ENCODE measurements around the gene GCM1.
A peak's percentile ranks its signal among the peaks of the same experiment; 100 is the strongest.

GCM1 gene

GRCh38 chr6:53112404-53112803, 36.2 kb downstream of the GCM1 start:
- Histone ChIP-seq H3K27ac (ENCODE audit: low read depth, low read length) (no peak overlapping the region), H3K36me3 (ENCODE audit: control insufficient read depth in 1 of 2, insufficient read depth in 2 of 2, low read length in 2 of 2) (no peaks in the 10 kb centered on the region), H3K9me3 (ENCODE audit: control insufficient read depth in 1 of 2, low read length in 2 of 2) (no peaks in the 10 kb centered on the region), H3K27me3 (ENCODE audit: control insufficient read depth in 1 of 2, insufficient read depth in 2 of 2, low read length in 2 of 2) (no peaks in the 10 kb centered on the region), H3K9ac (ENCODE audit: low read depth in 1 of 2, low read length in 2 of 2) (no peak overlapping the region), H3K4me1 (ENCODE audit: control insufficient read depth in 1 of 2, insufficient read depth in 2 of 2, low read length in 2 of 2) (peaks cover 12 to 14% of the 10 kb centered on the region in 2 donors), H3K4me3 (ENCODE audit: low read depth in 1 of 2, low read length in 2 of 2) (peak overlapping the region in 1 of 2 donors; percentile 11)

- no peak overlapping the region for H3K27ac ChIP-seq (ENCODE audit: low read depth, low read length)
- H3K9me3 ChIP-seq (ENCODE audit: control insufficient read depth in 1 of 2, low read length in 2 of 2), result no peaks in the 10 kb centered on the region
- H3K36me3 ChIP-seq (ENCODE audit: control insufficient read depth in 1 of 2, insufficient read depth in 2 of 2, low read length in 2 of 2), result no peaks in the 10 kb centered on the region
Measured at GRCh38 chr6:53111865-53112264, 36.8 kb downstream of the GCM1 start.

DNA sequence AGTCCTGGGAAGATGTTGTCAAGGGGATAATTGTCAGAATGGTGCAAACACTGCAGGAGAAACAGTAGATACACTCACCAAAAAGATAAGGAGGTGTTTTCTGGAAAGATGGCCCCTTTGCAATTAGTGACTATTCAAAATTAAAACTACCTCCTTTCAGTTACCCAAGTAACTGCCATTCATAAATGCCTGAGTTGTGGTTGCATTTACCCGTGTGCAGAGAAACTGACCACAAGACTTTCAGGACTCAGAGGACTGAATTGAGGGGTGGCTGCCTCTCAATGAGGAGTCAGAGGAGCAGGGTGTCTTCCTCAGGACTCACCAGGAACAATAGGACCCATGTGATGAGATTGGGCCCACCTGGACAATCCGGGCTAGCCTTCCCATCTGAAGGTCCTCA, 39.0 kb downstream of the GCM1 start:
- Histone ChIP-seq H3K27ac (ENCODE audit: low read depth, low read length) (no peak overlapping the region), H3K4me1 (ENCODE audit: control insufficient read depth in 1 of 2, insufficient read depth in 2 of 2, low read length in 2 of 2) (peaks cover 12 to 14% of the 10 kb centered on the region in 2 donors), H3K27me3 (ENCODE audit: control insufficient read depth in 1 of 2, insufficient read depth in 2 of 2, low read length in 2 of 2) (no peaks in the 10 kb centered on the region), H3K9me3 (ENCODE audit: control insufficient read depth in 1 of 2, low read length in 2 of 2) (no peaks in the 10 kb centered on the region), H3K9ac (ENCODE audit: low read depth in 1 of 2, low read length in 2 of 2) (no peak overlapping the region), H3K36me3 (ENCODE audit: control insufficient read depth in 1 of 2, insufficient read depth in 2 of 2, low read length in 2 of 2) (no peaks in the 10 kb centered on the region), H3K4me3 (ENCODE audit: low read depth in 1 of 2, low read length in 2 of 2) (no peak overlapping the region)

More at GRCh38 chr6:53111865-53112264, 36.8 kb downstream of the GCM1 start:
- H3K27me3 ChIP-seq (ENCODE audit: control insufficient read depth in 1 of 2, insufficient read depth in 2 of 2, low read length in 2 of 2), result no peaks in the 10 kb centered on the region
- no peak overlapping the region for H3K9ac ChIP-seq (ENCODE audit: low read depth in 1 of 2, low read length in 2 of 2)
- peaks cover 12 to 14% of the 10 kb centered on the region in 2 donors for H3K4me1 ChIP-seq (ENCODE audit: control insufficient read depth in 1 of 2, insufficient read depth in 2 of 2, low read length in 2 of 2)
- no peak overlapping the region for H3K4me3 ChIP-seq (ENCODE audit: low read depth in 1 of 2, low read length in 2 of 2)

GRCh38 chr6:53107091-53107490, 41.5 kb downstream of the GCM1 start:
- no peaks in the 10 kb centered on the region for H3K4me1 ChIP-seq (ENCODE audit: control insufficient read depth in 1 of 2, insufficient read depth in 2 of 2, low read length in 2 of 2)
- no peak overlapping the region for H3K4me3 ChIP-seq (ENCODE audit: low read depth in 1 of 2, low read length in 2 of 2)
- peaks cover under 1 to 1% of the 10 kb centered on the region in 2 donors for H3K36me3 ChIP-seq (ENCODE audit: control insufficient read depth in 1 of 2, insufficient read depth in 2 of 2, low read length in 2 of 2)
- no peak overlapping the region for H3K9ac ChIP-seq (ENCODE audit: low read depth in 1 of 2, low read length in 2 of 2)
- no peaks in the 10 kb centered on the region for H3K9me3 ChIP-seq (ENCODE audit: control insufficient read depth in 1 of 2, low read length in 2 of 2)
- no peaks in the 10 kb centered on the region for H3K27me3 ChIP-seq (ENCODE audit: control insufficient read depth in 1 of 2, insufficient read depth in 2 of 2, low read length in 2 of 2)
- H3K27ac ChIP-seq (ENCODE audit: low read depth, low read length), result no peak overlapping the region

DNA sequence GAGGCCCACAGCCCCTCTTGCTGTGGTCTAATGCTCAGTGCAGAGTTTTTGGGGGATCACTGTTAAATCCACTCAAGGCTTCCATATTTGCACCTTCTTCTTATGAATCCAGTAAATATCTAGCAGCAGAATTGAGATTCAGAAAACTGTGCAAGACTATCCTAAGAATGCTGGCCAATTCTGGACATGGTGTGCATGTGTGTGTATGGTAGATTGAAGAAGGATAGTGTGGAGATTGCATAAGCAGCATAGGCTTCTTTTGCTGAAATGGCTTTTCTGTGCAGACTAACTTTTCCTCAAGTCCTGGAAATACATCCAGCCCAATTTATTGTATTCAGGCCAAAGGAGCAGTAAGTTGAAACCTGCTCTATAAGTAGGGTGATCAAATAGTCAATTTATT, 43.7 kb downstream of the GCM1 start:
- Histone ChIP-seq H3K27ac (ENCODE audit: low read depth, low read length) (no peak overlapping the region), H3K4me1 (ENCODE audit: control insufficient read depth in 1 of 2, insufficient read depth in 2 of 2, low read length in 2 of 2) (no peaks in the 10 kb centered on the region), H3K9ac (ENCODE audit: low read depth in 1 of 2, low read length in 2 of 2) (no peak overlapping the region), H3K36me3 (ENCODE audit: control insufficient read depth in 1 of 2, insufficient read depth in 2 of 2, low read length in 2 of 2) (peaks cover 7 to 14% of the 10 kb centered on the region in 2 donors), H3K27me3 (ENCODE audit: control insufficient read depth in 1 of 2, insufficient read depth in 2 of 2, low read length in 2 of 2) (no peaks in the 10 kb centered on the region), H3K4me3 (ENCODE audit: low read depth in 1 of 2, low read length in 2 of 2) (no peak overlapping the region), H3K9me3 (ENCODE audit: control insufficient read depth in 1 of 2, low read length in 2 of 2) (no peaks in the 10 kb centered on the region)

DNA sequence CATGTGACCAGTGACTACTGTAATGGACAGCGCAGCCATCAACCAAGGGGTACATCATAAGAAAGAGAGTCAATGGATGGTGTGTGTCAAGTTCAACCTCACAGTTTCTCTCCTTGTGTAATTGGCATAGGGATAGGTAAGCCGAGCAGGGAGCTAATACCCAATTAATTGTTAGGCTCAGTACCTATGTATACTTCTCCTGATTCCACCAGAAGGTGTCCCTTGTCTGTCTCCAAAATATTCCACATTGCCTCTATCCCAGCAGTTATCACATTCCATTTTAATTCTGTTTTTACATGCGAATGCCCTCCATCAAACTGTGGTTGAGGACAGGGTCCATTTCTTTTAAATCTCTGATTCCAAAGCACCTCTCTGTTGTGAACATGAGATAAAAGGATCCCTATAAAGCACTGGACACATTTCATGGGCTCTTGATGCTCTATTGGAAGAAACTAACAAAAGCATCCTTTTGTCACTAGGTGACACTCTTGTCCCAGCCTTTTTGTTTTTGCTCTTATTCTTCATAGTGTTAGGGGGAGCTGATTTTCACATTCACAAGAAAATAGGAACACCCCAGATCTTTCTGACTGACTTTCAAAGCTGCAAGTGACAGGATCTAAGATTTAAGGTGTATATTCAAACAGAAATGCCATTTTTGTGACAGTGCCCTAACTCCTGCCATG, 44.5 kb downstream of the GCM1 start:
- no peaks in the 10 kb centered on the region for H3K9me3 ChIP-seq (ENCODE audit: control insufficient read depth in 1 of 2, low read length in 2 of 2)
- H3K27me3 ChIP-seq (ENCODE audit: control insufficient read depth in 1 of 2, insufficient read depth in 2 of 2, low read length in 2 of 2), result no peaks in the 10 kb centered on the region
- no peak overlapping the region for H3K4me3 ChIP-seq (ENCODE audit: low read depth in 1 of 2, low read length in 2 of 2)
- no peak overlapping the region for H3K27ac ChIP-seq (ENCODE audit: low read depth, low read length)
- H3K9ac ChIP-seq (ENCODE audit: low read depth in 1 of 2, low read length in 2 of 2), result no peak overlapping the region
- H3K36me3 ChIP-seq (ENCODE audit: control insufficient read depth in 1 of 2, insufficient read depth in 2 of 2, low read length in 2 of 2), result peaks cover 7 to 21% of the 10 kb centered on the region in 2 donors
- H3K4me1 ChIP-seq (ENCODE audit: control insufficient read depth in 1 of 2, insufficient read depth in 2 of 2, low read length in 2 of 2), result no peaks in the 10 kb centered on the region

GRCh38 chr6:53101006-53101405, 47.6 kb downstream of the GCM1 start:
- Histone ChIP-seq H3K27me3 (ENCODE audit: control insufficient read depth in 1 of 2, insufficient read depth in 2 of 2, low read length in 2 of 2) (no peaks in the 10 kb centered on the region), H3K36me3 (ENCODE audit: control insufficient read depth in 1 of 2, insufficient read depth in 2 of 2, low read length in 2 of 2) (peaks cover 22 to 51% of the 10 kb centered on the region in 2 donors), H3K9me3 (ENCODE audit: control insufficient read depth in 1 of 2, low read length in 2 of 2) (no peaks in the 10 kb centered on the region), H3K4me3 (ENCODE audit: low read depth in 1 of 2, low read length in 2 of 2) (no peak overlapping the region), H3K27ac (ENCODE audit: low read depth, low read length) (no peak overlapping the region), H3K9ac (ENCODE audit: low read depth in 1 of 2, low read length in 2 of 2) (no peak overlapping the region), H3K4me1 (ENCODE audit: control insufficient read depth in 1 of 2, insufficient read depth in 2 of 2, low read length in 2 of 2) (no peaks in the 10 kb centered on the region)

DNA sequence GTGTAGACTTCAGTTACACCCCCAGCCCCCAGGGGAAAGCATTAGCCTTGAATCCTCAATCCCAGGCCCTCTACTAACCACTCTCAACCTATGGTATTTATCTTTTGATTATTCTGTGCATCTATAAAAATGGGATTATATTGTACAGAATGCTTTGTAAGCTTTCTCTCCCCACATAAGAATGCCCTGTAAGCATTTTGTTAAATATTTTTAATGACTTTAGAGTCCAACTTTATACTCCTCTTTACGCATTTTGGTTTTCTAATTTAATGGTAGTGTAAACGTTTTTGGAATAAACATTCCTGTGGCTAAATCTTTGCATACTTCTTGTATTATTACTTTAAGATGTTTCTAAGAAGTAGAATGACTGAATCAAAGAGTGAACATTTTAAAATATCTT, 48.1 kb downstream of the GCM1 start:
- Histone ChIP-seq H3K27me3 (ENCODE audit: control insufficient read depth in 1 of 2, insufficient read depth in 2 of 2, low read length in 2 of 2) (no peaks in the 10 kb centered on the region), H3K36me3 (ENCODE audit: control insufficient read depth in 1 of 2, insufficient read depth in 2 of 2, low read length in 2 of 2) (peaks cover 27 to 56% of the 10 kb centered on the region in 2 donors)

DNA sequence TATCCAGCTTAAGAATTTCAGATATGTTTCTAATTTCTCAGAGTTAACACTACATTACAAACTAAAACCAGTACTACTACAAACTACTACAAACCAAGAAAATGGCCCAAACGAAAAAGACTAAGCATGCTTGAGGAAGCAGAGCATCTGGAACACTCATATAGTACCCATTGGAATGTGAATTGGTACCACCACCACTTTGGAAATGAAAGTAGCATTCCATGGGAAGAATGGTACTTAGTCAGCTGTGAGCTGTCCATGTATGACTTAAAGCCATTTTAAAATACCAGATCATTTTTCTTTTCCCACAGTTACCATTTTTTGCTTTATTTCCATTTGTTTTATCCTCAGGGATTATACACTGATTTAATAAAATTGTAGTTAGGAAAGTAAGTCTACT, 52.9 kb downstream of the GCM1 start:
- Histone ChIP-seq H3K27me3 (ENCODE audit: control insufficient read depth in 1 of 2, insufficient read depth in 2 of 2, low read length in 2 of 2) (no peaks in the 10 kb centered on the region), H3K9me3 (ENCODE audit: control insufficient read depth in 1 of 2, low read length in 2 of 2) (no peaks in the 10 kb centered on the region), H3K4me1 (ENCODE audit: control insufficient read depth in 1 of 2, insufficient read depth in 2 of 2, low read length in 2 of 2) (no peaks in the 10 kb centered on the region), H3K36me3 (ENCODE audit: control insufficient read depth in 1 of 2, insufficient read depth in 2 of 2, low read length in 2 of 2) (peaks cover 39 to 83% of the 10 kb centered on the region in 2 donors), H3K9ac (ENCODE audit: low read depth in 1 of 2, low read length in 2 of 2) (no peak overlapping the region), H3K4me3 (ENCODE audit: low read depth in 1 of 2, low read length in 2 of 2) (no peak overlapping the region), H3K27ac (ENCODE audit: low read depth, low read length) (no peak overlapping the region)

More for the DNA sequence above, 48.1 kb downstream of the GCM1 start:
- Histone ChIP-seq H3K27ac (ENCODE audit: low read depth, low read length) (no peak overlapping the region), H3K9ac (ENCODE audit: low read depth in 1 of 2, low read length in 2 of 2) (no peak overlapping the region), H3K4me3 (ENCODE audit: low read depth in 1 of 2, low read length in 2 of 2) (no peak overlapping the region), H3K9me3 (ENCODE audit: control insufficient read depth in 1 of 2, low read length in 2 of 2) (no peaks in the 10 kb centered on the region), H3K4me1 (ENCODE audit: control insufficient read depth in 1 of 2, insufficient read depth in 2 of 2, low read length in 2 of 2) (no peaks in the 10 kb centered on the region)

- Histone ChIP-seq H3K27ac (ENCODE audit: low read depth, low read length) (no peak overlapping the region), H3K9ac (ENCODE audit: low read depth in 1 of 2, low read length in 2 of 2) (no peak overlapping the region), H3K9me3 (ENCODE audit: control insufficient read depth in 1 of 2, low read length in 2 of 2) (no peaks in the 10 kb centered on the region), H3K4me1 (ENCODE audit: control insufficient read depth in 1 of 2, insufficient read depth in 2 of 2, low read length in 2 of 2) (no peaks in the 10 kb centered on the region), H3K36me3 (ENCODE audit: control insufficient read depth in 1 of 2, insufficient read depth in 2 of 2, low read length in 2 of 2) (peaks cover 39 to 83% of the 10 kb centered on the region in 2 donors), H3K27me3 (ENCODE audit: control insufficient read depth in 1 of 2, insufficient read depth in 2 of 2, low read length in 2 of 2) (no peaks in the 10 kb centered on the region), H3K4me3 (ENCODE audit: low read depth in 1 of 2, low read length in 2 of 2) (no peak overlapping the region)
Measured at GRCh38 chr6:53095270-53095669, 53.4 kb downstream of the GCM1 start.

Data from duodenal mucosa (tissue), 2 donors.